CD14-positive monocyte (primary cell): ENCODE results near the gene RPL6. TPM values are rescaled to one million over a fixed set of nuclear protein-coding genes. Genes with fewer than 3 reads are reported as not detected.

Experiments used
- DNase-seq, 3 donors: peaks; one replicate each; pipeline ENCODE4 v3.0.0-alpha.2; 2011 to 2022
- H2AFZ ChIP-seq: 2 replicates; pipeline ENCODE4 v1.6.0; 2012; ENCODE audit warnings: mild to moderate bottlenecking, low read depth, low read length, inconsistent platforms; ENCODE audit not compliant: insufficient read depth, poor library complexity, severe bottlenecking
- H3K27ac ChIP-seq, 2 donors: 1 replicate in 1 of 2; 2 replicates in 1 of 2; pipeline ENCODE4 v1.5.1; 2012 to 2013; ENCODE audit warnings: low read length in 2 of 2, control low read depth in 1 of 2, inconsistent platforms in 1 of 2, low read depth in 1 of 2, mild to moderate bottlenecking in 1 of 2
- H3K27me3 ChIP-seq, 2 donors: one replicate each; pipeline versions ENCODE4 v1.6.0 to v1.6.1; 2011 to 2013; ENCODE audit warnings: low read length in 2 of 2; ENCODE audit not compliant: control insufficient read depth in 2 of 2, insufficient read depth in 2 of 2
- H3K36me3 ChIP-seq, 2 donors: replicated peaks in 1 of 2; 1 replicate in 1 of 2; 2 replicates in 1 of 2; pipeline versions ENCODE4 v1.5.1 to v1.6.1; 2012 to 2013; ENCODE audit warnings: low read length in 2 of 2, control low read depth in 1 of 2, inconsistent platforms in 1 of 2, mild to moderate bottlenecking in 1 of 2; ENCODE audit not compliant: insufficient read depth in 2 of 2, control insufficient read depth in 1 of 2
- H3K4me1 ChIP-seq, 2 donors: 1 replicate in 1 of 2; 2 replicates in 1 of 2; pipeline versions ENCODE4 v1.5.1 to v1.6.1; 2012 to 2013; ENCODE audit warnings: low read length in 2 of 2, control low read depth in 1 of 2, inconsistent platforms in 1 of 2, mild to moderate bottlenecking in 1 of 2, moderate library complexity in 1 of 2; ENCODE audit not compliant: insufficient read depth in 2 of 2, control insufficient read depth in 1 of 2
- H3K4me2 ChIP-seq: replicated peaks from 2 replicates; pipeline ENCODE3; 2012; ENCODE audit warnings: low read length, moderate library complexity, mild to moderate bottlenecking; ENCODE audit not compliant: poor library complexity, severe bottlenecking; ENCODE audit errors: extremely low read depth
- H3K4me3 ChIP-seq, 3 experiments: fragments of 200-600 bp in 1 of 3; sonication (generic) in 1 of 3; replicated peaks in 1 of 3; 1 replicate in 2 of 3; 2 replicates in 1 of 3; pipeline ENCODE4 v1.5.1; 2011 to 2013; ENCODE audit warnings: low read length in 3 of 3, mild to moderate bottlenecking in 3 of 3, control low read depth in 2 of 3, low read depth in 2 of 3, inconsistent platforms in 1 of 3, moderate library complexity in 1 of 3
- H3K79me2 ChIP-seq: 2 replicates; pipeline ENCODE4 v1.6.0; 2012; ENCODE audit warnings: mild to moderate bottlenecking, control low read depth, inconsistent platforms, low read length, moderate library complexity; ENCODE audit not compliant: insufficient read depth
- H3K9ac ChIP-seq: 2 replicates; pipeline ENCODE4 v1.6.0; 2017; ENCODE audit warnings: low read length, mild to moderate bottlenecking; ENCODE audit not compliant: insufficient read depth, poor library complexity, severe bottlenecking
- H3K9me3 ChIP-seq, 2 donors: replicated peaks in 1 of 2; 1 replicate in 1 of 2; 2 replicates in 1 of 2; pipeline versions ENCODE4 v1.5.1 to v1.6.1; 2012 to 2013; ENCODE audit warnings: low read length in 2 of 2, control low read depth in 1 of 2; ENCODE audit not compliant: control insufficient read depth in 1 of 2, insufficient read depth in 1 of 2
- H4K20me1 ChIP-seq: 2 replicates; pipeline ENCODE4 v1.6.0; 2012; ENCODE audit warnings: mild to moderate bottlenecking, low read length, control low read depth, moderate library complexity; ENCODE audit not compliant: insufficient read depth
- H3K27ac Mint-ChIP-seq, 7 donors: one replicate each; pipeline ENCODE4 v1.8.0; 2020; ENCODE audit warnings: mild to moderate bottlenecking in 7 of 7, mixed read lengths in 7 of 7, moderate library complexity in 6 of 7, inconsistent platforms in 2 of 7
- H3K27me3 Mint-ChIP-seq, 3 donors: one replicate each; pipeline ENCODE4 v1.8.0; 2021 to 2022; ENCODE audit warnings: low read depth in 3 of 3, mild to moderate bottlenecking in 3 of 3, mixed read lengths in 3 of 3, moderate library complexity in 3 of 3, inconsistent platforms in 1 of 3
- H3K36me3 Mint-ChIP-seq, 2 donors: one replicate each; pipeline ENCODE4 v1.8.0; 2020; ENCODE audit warnings: mixed read lengths in 2 of 2, inconsistent platforms in 1 of 2, mild to moderate bottlenecking in 1 of 2
- H3K4me1 Mint-ChIP-seq: one replicate; pipeline ENCODE4 v1.8.0; 2020; ENCODE audit warnings: mild to moderate bottlenecking, mixed read lengths
- H3K4me3 Mint-ChIP-seq, 2 donors: one replicate each; pipeline ENCODE4 v1.8.0; 2020; ENCODE audit warnings: mild to moderate bottlenecking in 2 of 2, mixed read lengths in 2 of 2, moderate library complexity in 1 of 2
- H3K9me3 Mint-ChIP-seq, 7 donors: one replicate each; pipeline ENCODE4 v1.8.0; 2020 to 2022; ENCODE audit warnings: mixed read lengths in 7 of 7, mild to moderate bottlenecking in 6 of 7, moderate library complexity in 6 of 7, inconsistent platforms in 2 of 7
- CTCF ChIP-seq: fragments of 200-600 bp; IDR thresholded peaks from one replicate; pipeline ENCODE4 v1.8.0; 2022; ENCODE audit warnings: antibody characterized with exemption, mild to moderate bottlenecking
- WGBS: methylation state at CpG from one replicate; pipeline ENCODE4 v1.1.5; 2013; ENCODE audit warnings: missing lambda C conversion rate; ENCODE audit not compliant: insufficient coverage; 5-methylcytosine and 5-hydroxymethylcytosine counted together
- intact Hi-C, 2 donors: fragments of 100-400 bp; cut with micrococcal nuclease; formaldehyde crosslinking; loops; one replicate each; pipeline versions ENCODE4 v1.15.0 to v1.15.1; 2023
- polyA plus RNA-seq, 3 donors: library from polyadenylated mRNA; depleted of rRNA in 1 of 3; unstranded in 2 of 3; stranded (reverse) in 1 of 3; fragments of 300-500 nt in 2 of 3; fragments of >200 nt in 1 of 3; fragmentation: Illumina TruSeq in 2 of 3; gene quantifications; 1 replicate in 2 of 3; 2 replicates in 1 of 3; pipeline ENCODE4 v1.2.3, GENCODE V29; 2012 to 2021

The RPL6 gene
- polyA plus RNA-seq, 3 donors, result 201 to 1,124 (median 259) TPM

- Mint-ChIP-seq H3K4me1 (peaks cover 11% of the 10 kb centered on the region), H3K4me3 (no peak overlapping the region), H3K27me3 (no peaks in the 10 kb centered on the region), H3K36me3 (peaks cover 44 to 70% of the 10 kb centered on the region in 2 donors), H3K27ac (peak overlapping the region in 5 of 7 donors; percentile 15 to 77 (median 35)), H3K9me3 (peaks cover 0 to 2% (median 0%) of the 10 kb centered on the region in 7 donors)
- peaks cover 9% of the 10 kb centered on the region for H4K20me1 ChIP-seq
- H3K27me3 ChIP-seq, result no peaks in the 10 kb centered on the region
- H3K27ac ChIP-seq, result peak overlapping the region in 1 of 2 donors; percentile 48
- no peak overlapping the region for H2AFZ ChIP-seq
- TF ChIP-seq CTCF, result no peak
- intact Hi-C loops, result no loop called here
- peaks cover 12% of the 10 kb centered on the region for H3K79me2 ChIP-seq
- H3K4me1 ChIP-seq, result no peaks in the 10 kb centered on the region
- no peak overlapping the region for H3K4me3 ChIP-seq
- no peak for DNase-seq
- peaks cover 44 to 52% of the 10 kb centered on the region in 2 donors for H3K36me3 ChIP-seq
- no peak overlapping the region for H3K4me2 ChIP-seq
- WGBS, result no CpG with 5 or more reads among the region's 3 CpGs
- H3K9ac ChIP-seq, result no peak overlapping the region
- no peaks in the 10 kb centered on the region for H3K9me3 ChIP-seq
These were observed 37.7 kb upstream of the RPL6 start for GRCh38 chr12:112447106-112447505.

- H3K4me3 Mint-ChIP-seq, result no peak overlapping the region
- peaks cover 11% of the 10 kb centered on the region for H3K4me1 Mint-ChIP-seq
- no peak overlapping the region for H3K4me2 ChIP-seq
- H3K27me3 Mint-ChIP-seq, result no peaks in the 10 kb centered on the region
- no peaks in the 10 kb centered on the region for H3K9me3 ChIP-seq
- H3K36me3 Mint-ChIP-seq, result peaks cover 40 to 61% of the 10 kb centered on the region in 2 donors
- H3K9me3 Mint-ChIP-seq, result peaks cover 0 to 2% (median 0%) of the 10 kb centered on the region in 7 donors
- peaks cover 38 to 45% of the 10 kb centered on the region in 2 donors for H3K36me3 ChIP-seq
- intact Hi-C loops, result no loop called here
- no peaks in the 10 kb centered on the region for H3K27me3 ChIP-seq
- no peaks in the 10 kb centered on the region for H3K4me1 ChIP-seq
- H4K20me1 ChIP-seq, result peaks cover 9% of the 10 kb centered on the region
- H3K79me2 ChIP-seq, result peaks cover 21% of the 10 kb centered on the region
- DNase-seq, result no peak
- no peak overlapping the region for H3K9ac ChIP-seq
- no peak for TF ChIP-seq CTCF
- no peak overlapping the region for H3K27ac ChIP-seq
- H2AFZ ChIP-seq, result no peak overlapping the region
- peak overlapping the region in 3 of 7 donors; percentile 23 to 85 (median 42) for H3K27ac Mint-ChIP-seq
- H3K4me3 ChIP-seq, result no peak overlapping the region
- WGBS, result 60% methylated on average over 2 of the region's 3 CpGs
These were observed 36.8 kb upstream of the RPL6 start for GRCh38 chr12:112446008-112446725.
